Glutamatergic neuron (in vitro differentiated cells): ENCODE data around the gene ZNF724. TPM values are rescaled to one million over a fixed set of nuclear protein-coding genes. Genes with fewer than 3 reads are reported as not detected.

Experiments used
- total RNA-seq: library from RNA; stranded (reverse); fragmentation: NEBNext Ultra II Directional; extraction: Animal tissue kit (Norgen Biotek cat#: 25700); gene quantifications from one replicate; pipeline ENCODE4 v1.2.1, GENCODE V29; 2021; ENCODE audit not compliant: unreplicated experiment

ZNF724 gene
- total RNA-seq, 1 donor from 2014 or later = 14.6 TPM

Other genes starting within 250 kb of the ZNF724 start
- gene ZNF728, start 247.2 kb downstream of the ZNF724 start, total RNA-seq = not detected
- gene ZNF730, start 133.4 kb downstream of the ZNF724 start, total RNA-seq = 23.3 TPM
- gene ZNF91, start 145.1 kb upstream of the ZNF724 start, total RNA-seq = 160 TPM